ENCODE measurements around the gene CFAP77.
A peak's percentile ranks its signal among the peaks of the same experiment; 100 is the strongest.

The CFAP77 gene

DNA sequence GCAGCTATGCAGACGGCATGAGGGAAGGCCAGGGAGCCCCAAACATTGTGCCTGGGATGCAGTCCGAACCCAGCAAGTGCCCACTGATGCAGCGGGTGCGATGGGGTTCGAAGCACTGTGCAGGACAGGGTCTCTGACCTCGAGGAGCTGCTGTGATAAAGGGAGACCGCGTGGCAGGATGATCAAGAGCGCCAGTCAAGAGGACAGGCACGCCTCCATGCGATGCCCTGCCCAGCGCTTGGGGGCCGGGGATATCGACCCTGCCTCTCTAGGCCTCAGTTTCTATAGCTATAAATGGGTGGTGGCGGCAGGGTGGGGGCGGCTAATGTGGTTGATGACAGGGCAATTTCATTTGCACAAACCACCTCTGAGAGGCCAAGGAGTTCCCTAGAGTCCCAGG is 87.7 kb downstream of the CFAP77 start:
- no peak for DNase-seq

DNA sequence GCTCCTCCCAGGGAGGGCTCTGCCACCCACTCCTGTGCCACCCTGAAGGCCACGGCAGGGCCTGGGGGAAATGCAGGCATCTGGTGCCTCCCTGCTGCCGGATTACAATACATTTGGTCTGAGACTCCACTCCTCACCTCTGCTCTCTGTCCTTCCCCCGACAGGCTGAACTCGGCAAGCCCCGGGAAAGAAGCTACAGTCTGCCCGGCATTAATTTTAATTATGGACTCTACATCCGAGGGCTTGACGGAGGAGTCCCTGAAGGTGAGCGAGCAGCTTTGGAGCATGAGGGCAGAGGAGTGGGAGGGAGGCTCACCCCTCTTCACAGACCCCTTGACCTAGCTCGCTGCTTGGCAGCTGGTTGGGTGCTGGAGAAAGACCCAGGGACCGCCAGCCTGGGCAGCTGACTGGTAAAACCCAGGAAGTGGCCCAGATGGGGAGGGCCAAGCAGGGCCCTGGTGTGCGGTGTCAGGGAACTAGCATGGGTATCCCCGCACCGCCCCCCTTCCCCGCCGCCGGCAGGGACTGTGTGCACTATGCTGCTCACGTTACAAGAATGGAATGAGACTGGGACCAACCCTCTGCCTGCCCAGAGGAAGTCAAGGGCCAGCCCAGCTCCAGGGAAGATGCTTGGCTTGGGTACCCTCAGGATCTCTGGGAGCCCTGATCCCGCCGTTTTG is 88.7 kb downstream of the CFAP77 start:
- no peak for DNase-seq

DNA sequence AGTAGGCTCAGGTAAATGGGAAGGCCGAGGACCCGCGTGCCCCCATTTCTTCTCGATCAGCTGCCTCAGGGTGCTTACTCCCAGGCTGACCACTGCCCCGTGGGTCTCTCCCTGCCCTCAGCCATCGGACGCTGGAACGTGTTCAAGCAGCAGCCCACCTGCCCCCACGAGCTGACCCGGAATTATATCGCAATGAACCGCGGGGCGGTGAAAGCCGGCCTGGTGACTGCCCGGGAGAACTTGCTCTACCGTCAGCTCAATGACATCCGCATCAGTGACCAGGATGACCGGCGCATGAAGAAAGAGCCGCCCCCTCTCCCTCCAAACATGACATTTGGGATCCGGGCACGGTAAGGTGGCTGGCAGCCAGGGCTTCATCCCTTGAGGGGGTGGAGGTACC is 89.2 kb downstream of the CFAP77 start:
- DNase-seq: no peak

DNA sequence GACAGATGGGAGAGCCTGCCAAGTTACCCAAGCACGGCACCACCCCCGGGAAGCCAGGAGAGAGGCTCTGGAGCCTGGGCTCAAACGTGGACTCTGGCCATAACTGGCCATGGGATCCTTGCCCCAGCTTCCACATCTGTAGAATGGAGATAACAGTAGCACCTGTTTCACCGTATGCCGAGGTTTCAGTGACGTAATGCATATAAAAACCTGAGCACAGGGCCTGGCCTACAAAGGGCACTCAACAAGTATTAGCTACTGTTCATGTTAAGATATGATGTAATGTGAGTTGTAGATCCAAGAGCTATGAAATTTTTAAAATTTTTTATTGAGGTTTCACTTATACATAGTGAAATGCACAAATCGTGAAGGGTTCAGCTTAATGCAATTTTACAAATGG is 90.2 kb downstream of the CFAP77 start:
- DNase-seq: no peak

DNA sequence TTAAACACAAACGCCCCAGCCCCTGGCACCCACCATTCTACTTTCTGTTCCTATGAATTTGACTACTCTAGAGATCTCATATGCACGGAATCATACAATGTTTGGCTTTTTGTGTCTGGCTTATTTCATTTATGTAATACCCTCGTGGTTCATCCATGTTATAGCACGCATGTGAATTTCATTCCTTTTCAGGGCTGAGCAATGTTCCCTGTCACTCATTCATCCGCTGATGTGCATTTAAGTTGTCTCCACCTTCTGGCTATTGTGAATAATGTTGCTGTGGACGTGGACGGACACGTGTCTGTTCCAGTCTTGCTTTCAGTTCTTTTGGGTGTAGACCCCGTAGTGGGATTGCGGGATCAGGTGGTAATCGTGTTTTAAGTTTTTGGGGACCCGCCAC is 92.5 kb downstream of the CFAP77 start:
- DNase-seq: no peak

DNA sequence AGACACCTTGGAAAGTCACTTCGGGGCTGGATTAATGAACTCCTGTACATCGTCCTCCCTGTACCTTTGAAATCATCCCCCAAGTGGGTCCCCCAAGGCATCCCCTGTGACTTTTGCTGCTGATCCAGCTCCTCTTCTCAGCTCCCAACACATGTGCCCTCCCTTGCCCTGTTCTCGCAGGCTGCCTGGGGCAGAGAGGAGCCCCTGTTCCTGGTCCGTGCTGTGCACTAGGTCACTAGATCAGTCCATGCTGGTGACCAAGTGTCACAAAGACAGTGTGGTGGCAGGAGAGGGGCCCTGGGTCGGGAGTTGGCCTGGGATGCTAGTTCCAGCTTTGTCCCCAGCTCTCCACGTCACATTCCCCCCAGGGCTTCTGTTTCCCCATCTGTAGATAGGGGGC is 93.1 kb downstream of the CFAP77 start:
- DNase-seq: no peak

DNA sequence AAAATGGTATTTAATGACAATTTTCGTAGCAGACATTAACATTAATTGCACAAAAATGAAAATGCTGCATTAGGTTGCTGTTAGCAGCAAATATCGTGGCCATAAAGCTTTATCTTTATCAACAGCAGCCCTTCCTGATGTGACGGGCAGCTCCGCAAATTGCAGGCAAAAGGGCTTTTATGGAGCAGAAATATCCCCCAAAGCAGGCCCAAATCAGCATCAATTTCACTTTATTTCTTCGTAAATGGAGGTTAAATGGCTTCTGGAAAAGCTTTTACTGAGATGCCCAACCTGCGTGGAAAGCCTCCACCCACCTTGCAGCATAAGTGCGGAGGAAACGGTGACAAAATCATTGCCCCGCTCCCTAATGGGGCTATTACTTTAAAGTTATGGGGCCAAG is 94.5 kb downstream of the CFAP77 start:
- DNase-seq: no peak

DNA sequence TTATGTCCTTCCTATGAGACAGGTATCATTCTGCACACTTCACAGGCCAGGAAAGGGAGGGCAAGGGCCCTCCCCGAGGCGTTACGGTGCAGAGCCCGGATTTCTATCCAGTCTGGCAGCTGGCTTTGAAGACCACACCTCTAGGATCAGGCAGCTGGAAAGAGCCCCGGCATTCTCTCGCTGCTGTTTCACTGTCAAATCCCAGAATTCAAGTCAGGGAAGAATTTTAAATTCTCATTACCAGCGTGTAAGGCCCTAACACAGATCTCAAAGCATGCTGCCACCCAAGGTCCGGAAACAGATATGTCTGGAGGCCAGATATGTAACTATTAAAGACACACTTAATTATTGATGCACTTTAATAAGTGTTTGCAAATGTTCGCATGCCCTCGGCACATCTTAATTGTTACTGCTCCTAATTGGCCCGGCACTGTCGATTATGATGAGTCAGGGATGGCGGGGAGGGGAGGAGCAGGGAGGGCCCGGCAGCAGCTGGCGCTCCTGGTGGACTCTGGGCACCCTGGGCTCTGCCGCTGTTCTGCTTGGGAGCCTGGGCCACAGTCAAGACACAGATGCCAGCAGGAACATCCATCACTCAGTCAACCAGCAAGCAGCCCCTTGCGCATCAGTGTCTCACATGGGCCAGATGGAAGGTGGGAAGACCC is 96.1 kb downstream of the CFAP77 start:
- DNase-seq: no peak

DNA sequence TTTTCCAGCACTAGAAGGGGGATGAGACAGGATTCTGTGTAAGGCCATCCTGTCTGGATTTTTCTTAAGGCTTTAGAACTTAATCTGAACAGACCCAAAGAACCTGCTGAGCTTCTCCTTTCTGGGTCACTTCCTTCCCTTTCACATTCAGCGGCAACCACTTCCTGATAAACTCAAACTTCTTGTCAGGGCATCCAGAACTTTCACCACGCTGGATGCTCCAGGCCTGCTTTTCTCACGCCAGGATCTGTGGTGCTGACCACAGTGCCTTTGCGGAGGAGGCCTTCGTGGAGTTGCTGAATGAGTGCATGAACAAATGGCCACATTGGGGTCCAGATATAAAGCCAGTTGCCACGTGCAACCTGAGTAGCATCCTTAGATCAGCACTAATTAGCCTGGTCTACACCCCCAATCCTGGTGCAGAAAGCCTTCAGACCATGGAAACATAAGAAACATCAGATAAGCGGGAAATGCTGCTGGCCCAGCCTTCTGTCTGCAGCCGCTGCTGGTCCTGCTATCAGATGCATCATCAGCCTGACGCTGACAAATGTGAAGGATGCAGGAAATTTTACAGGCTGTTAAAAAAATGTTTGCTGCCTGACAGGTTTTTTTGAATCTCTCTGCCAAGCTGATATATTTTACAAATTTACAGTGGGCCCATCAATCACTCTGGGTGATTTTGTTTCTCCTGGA is 97.1 kb downstream of the CFAP77 start:
- no peak for DNase-seq

DNA sequence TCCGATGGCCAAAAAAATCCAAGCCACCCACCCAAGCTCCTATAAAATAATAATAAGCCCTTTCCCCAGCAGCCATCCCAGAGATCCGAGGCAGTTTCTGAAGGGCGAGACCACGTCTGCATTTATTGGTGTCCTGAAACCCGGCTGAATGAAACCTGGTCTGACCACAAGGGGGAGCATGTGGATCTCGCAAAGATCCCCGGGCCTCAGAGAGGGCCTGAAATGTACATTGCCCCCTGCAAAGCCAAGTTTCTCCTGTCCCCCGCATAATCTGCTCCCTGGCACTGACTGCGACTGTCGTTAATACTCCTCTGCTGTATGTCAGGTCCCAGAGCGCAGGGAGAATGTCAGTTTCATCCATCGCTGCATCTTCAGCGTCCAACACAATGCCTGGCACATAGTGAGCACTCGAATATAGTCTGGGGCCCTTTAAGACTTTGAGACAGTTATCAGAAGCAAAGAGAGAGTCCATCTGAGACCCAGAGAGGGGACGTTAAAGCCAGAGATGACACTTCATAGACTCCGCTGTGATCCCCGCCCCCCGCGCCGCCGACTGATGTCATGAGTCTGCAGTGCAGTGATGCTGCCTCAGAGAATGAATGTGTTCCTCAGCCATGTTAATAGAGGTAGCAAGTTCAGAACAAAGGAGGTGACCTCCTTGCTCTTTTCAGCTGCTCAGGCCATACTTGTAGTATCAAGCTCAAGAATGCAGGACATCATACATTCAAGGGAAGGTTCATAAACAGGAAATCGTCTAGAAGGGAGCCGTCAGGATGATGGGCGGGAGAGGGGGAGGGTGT is 97.9 kb downstream of the CFAP77 start:
- DNase-seq: peak; percentile 50

DNA sequence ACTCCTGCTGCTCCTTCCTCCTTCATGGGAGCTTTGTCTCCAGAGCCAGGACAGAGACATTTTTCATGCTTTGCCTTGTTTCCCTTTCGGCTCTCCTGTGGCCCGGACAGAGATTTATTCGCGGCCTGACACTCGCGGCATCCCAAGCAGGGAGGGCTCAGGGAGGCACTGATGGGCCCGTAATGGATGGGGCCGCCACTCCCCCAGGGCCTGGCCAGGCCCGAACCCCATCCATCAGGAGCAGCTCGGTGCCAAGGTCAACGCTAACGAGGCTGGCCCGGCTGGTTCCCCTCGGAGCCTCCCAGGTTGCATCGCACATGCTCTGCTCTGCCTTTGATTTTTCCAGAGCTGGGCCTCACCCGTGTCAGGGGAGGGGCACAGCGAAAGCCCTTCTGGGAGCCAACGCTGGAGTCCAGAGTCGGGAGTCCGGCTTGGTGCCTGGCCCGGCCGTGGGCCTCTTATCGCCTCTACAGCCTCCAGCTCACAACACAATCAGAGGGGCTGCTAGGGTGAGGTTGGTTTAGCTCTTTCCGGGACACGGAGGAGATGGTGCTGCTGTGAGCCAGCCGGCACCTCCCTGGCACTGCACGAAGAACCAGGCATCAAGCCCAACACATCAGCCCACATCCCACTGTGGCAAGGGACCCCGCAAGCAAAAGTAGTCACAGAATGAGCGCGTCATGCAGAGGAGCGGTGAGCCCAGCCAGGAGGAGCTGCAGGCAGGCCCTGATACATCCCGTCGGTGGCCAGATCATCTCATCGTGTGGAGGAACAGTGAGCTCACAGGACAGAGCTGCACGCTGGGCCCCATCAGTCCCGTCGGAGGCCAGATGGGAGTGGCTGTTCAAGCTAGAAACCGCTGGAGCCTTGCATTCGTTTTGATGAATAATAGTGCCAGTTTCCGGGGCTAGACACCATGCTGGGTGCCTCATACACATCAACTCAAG is 100.2 kb downstream of the CFAP77 start:
- DNase-seq: no peak

DNA sequence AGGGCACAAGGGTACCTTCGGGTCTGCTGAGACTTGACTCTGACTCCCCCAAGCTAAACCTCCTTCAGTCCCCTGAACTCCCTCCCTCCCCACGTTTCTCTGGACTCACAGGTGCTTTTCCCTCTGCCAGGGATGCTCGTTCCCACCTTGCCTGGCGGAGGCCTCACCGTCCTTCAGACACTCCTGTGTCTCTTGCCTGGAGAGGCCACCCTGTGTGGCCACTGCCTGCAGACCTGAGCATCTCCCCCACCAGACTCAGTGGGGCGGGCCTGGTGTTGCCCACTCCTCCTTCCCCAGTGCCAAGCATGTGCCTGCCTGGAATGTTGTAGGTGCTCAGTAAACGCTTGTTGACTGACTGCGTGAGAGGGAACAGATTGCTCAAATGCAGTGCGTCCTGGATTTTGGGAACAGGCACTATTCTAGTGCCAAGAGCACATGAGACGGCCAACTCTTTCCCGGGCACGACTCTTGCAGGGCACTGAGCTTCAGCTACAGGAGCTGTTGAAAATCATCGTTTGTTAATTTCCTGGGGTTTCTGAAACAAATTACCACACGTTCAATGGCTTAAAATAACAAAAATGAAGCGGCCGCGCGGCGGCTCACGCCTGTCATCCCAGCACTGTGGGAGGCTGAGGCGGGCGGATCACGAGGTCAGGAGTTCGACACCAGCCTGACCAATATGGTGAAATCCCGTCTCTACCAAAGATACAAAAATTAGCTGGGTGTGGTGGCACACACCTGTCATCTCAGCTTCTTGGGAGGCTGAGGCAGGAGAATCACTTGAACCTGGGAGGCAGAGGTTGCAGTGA is 101.4 kb downstream of the CFAP77 start:
- no peak for DNase-seq

DNA sequence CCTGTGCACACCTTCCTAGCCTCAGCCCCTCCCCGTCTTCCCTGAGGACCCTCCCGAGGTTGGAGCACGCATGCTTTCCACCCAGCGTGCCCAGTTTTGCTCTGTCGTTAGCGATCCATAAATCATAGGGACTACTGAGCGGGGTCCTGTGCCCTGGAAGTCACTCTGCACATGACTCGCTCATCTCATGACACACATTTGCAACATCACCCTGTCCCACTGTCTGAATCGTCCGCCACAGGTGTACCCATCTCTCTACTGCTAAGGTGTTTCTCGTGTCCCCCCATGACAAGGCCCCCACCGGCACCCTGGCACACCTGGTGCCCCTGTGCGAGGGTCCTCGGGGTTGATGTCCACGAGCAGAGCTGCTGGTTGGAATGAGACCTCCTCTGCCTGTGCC is 103.4 kb downstream of the CFAP77 start:
- no peak for DNase-seq

DNA sequence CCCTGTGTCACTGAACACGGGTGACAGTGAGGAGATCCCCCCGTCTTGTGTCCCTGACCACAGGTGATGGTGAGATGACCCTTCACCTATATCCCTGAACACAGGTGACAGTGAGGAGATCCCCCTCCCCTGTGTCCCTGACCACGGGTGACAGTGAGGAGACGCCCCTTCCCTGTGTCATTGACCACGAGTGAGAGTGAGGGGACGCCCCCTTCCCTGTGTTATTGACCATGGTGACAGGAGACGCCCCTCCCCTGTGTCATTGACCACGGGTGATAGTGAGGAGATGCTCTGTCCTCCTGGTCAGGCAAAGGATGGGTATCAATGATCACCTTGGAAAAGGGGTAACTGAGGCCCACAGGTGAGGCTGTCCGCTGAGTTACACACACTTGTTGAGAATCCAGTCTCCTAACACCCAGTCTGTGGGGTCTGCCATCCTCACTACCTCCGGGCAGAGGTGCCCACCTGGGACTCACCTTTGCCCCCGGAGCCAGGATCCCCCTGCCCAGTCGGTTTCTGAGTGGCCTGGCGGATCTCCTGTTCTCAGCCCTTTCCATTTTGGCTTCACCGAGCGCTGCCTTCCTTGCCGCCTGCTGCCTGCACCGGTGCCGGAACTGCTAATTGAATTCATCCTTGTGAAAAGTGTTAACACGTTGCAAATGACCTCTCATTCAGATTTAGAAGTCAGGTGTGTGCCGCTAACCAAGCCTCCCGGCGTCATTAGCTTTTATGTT is 104.2 kb downstream of the CFAP77 start:
- no peak for DNase-seq

DNA sequence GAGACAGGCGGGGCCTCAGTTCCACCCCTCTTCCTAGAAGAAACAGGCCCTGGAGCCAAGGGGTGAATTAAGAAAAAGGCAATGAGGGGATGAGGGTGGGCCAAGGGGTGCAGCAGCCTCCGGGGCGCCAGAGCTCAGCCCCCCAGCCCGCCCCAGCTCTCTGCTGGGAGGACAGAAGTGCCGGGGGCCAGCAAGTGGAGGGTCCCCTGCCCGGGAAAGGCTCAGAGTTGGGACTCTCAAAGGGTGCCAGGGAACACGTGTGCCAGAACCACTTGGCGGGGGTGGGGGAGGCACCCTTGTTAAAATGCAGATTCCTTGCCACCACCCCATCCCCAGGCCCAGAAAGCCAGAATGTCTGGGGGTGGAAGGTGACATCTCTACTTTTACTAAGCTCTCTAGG is 104.8 kb downstream of the CFAP77 start:
- no peak for DNase-seq

DNA sequence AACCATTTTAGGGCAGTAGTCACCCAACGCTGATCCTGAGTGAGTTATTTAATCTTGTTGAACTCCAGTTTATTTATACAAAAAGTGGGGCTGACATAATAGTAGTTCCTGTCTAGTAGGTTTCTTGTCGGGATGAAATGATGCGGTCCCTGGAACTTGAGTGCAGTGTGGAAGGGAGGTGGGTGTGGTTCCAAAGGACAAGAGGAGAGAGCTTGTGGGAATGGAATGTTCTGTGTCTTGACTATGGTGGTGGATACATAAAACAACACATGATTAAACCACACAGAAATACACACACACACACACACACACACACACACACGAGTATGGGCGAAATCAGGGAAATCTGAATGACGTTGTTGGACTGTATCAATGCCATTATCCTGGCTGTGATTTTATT is 106.3 kb downstream of the CFAP77 start:
- DNase-seq: no peak

DNA sequence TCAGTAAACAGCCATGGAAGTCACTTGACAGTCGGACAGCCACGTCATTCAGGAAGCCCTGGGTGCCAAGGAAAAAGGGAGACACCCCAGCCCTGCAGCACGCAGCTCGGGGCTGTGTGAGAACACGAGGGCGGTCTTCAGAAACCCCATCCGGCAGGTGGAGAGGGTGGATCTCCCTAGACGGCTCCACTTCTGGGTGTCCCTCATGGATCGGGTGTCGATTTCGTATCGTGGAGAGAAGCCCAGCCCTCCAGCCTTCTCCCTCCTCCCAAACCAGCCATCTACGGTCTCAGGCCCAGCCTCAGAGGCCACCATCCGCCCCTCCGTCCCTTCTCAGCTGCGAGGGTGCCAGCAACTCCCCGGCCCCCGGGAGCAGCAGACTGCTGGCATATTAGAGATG is 106.9 kb downstream of the CFAP77 start:
- no peak for DNase-seq

DNA sequence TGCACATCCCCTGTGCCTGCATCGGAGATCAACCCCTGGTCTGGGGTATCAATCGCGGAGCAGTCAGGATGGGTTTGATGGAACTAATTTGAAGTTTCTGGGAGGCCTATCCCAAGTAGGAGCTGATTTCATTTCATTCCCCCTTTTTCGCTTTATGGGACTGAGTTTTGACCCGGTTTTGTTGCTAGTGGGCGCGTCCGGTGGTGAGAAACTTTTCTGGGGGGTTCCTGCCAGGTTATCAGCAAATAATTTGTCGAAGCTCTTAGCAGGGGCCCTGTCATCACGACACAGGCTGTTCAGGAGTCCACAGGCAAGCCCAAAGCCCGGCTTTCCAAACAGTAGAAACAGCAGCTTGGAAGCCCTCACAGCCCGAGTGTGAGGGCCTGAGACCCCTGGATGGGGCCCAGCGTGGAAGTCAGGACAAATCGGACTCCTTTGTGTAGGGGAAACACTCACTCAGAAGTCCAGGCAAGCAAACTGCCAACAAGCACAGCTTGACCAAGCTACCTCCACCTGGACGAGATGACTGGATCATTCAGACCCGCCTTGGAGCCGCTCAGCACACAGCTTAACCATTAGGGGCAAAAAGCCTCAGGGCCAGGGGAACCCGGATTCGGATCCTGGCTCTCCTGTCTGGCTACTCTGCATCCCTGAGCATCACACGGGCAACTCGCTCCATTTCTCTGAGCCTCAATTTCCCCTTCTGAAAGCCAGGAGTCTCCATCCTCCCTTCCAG is 108.0 kb downstream of the CFAP77 start:
- DNase-seq: no peak

DNA sequence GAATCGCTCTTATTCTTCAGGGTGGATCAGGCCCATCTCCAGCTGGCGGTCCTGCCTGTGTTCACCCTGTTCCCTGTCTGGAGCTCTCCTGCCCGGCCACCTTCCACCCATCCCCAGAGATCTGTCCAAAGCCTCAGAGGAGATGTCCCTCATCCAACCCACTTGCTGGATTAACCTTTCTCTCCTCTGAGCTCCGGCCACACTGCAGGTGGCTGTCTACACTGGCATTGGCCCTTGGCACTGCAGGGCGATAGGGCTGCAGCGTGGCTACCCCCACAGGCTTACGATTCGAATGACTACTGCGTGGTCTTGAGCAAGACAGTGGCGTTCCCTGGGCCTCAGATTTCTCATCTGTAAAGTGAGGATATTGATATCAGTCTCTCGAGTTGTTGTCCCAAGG is 108.6 kb downstream of the CFAP77 start:
- no peak for DNase-seq

DNA sequence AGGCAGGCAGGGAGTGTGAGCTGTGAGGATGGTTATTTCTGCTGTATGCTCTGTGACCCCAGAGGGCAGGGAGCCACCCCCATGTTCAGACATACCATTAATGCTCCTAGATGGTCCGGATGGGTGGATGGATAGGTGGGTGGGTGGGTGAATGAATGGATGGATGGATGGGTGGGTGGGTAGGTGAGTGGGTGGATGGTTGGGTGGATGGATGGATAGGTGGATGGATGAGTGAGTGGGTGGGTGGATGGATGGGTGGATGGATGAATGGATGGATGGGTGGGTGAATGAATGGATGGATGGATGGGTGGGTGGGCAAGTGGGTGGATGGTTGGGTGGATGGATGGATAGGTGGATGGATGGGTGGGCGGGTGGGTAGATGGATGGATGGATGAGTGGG is 109.0 kb downstream of the CFAP77 start:
- DNase-seq: no peak
